Panc1 (cell line): ENCODE data around the gene GPR176.

Source experiments
- POLR2AphosphoS5 ChIP-seq: IDR thresholded peaks from 2 replicates; pipeline ENCODE4 v1.6.1; 2012; ENCODE audit warnings: mild to moderate bottlenecking, low read depth, low read length, moderate library complexity
- REST ChIP-seq, 2 experiments: IDR thresholded peaks; 2 replicates each; pipeline ENCODE4 v1.6.1; 2011 to 2012; ENCODE audit warnings: low read depth in 2 of 2, control low read depth in 1 of 2, low read length in 1 of 2, mild to moderate bottlenecking in 1 of 2, moderate library complexity in 1 of 2; ENCODE audit not compliant: insufficient read depth in 1 of 2
- TF ChIP-seq, protein P1 (sequence below): fragments of 450-650 bp; IDR thresholded peaks from 2 replicates; pipeline ENCODE4 v1.5.1; 2017; ENCODE audit warnings: mild to moderate bottlenecking

- TF ChIP-seq, protein P1, sequence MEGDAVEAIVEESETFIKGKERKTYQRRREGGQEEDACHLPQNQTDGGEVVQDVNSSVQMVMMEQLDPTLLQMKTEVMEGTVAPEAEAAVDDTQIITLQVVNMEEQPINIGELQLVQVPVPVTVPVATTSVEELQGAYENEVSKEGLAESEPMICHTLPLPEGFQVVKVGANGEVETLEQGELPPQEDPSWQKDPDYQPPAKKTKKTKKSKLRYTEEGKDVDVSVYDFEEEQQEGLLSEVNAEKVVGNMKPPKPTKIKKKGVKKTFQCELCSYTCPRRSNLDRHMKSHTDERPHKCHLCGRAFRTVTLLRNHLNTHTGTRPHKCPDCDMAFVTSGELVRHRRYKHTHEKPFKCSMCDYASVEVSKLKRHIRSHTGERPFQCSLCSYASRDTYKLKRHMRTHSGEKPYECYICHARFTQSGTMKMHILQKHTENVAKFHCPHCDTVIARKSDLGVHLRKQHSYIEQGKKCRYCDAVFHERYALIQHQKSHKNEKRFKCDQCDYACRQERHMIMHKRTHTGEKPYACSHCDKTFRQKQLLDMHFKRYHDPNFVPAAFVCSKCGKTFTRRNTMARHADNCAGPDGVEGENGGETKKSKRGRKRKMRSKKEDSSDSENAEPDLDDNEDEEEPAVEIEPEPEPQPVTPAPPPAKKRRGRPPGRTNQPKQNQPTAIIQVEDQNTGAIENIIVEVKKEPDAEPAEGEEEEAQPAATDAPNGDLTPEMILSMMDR = no peak
- TF ChIP-seq POLR2AphosphoS5 (no peak), REST (IDR thresholded peaks at IDR 0.05; ENCODE audit: insufficient read depth in 1 of 2, low read depth in 2 of 2, low read length in 1 of 2) (no peak)
These were observed 84.5 kb downstream of the GPR176 start for GRCh38 chr15:39835550-39835949.
